Fibroblast of pulmonary artery (primary cell): ENCODE measurements around the gene SLC44A5.

Experiments
- DNase-seq: peaks from one replicate; pipeline ENCODE4 v3.0.0-alpha.2; 2010; ENCODE audit warnings: low read depth
- H3K4me3 ChIP-seq: replicated peaks from 2 replicates; pipeline ENCODE4 v1.5.1; 2011; ENCODE audit warnings: low read depth, mild to moderate bottlenecking, control low read depth, low read length, moderate library complexity
- TF ChIP-seq, protein P1 (sequence below): IDR thresholded peaks from 2 replicates; pipeline ENCODE4 v1.5.1; 2011; ENCODE audit warnings: mild to moderate bottlenecking, control low read depth, low read length, inconsistent platforms; ENCODE audit errors: missing control alignments

Gene SLC44A5

DNA sequence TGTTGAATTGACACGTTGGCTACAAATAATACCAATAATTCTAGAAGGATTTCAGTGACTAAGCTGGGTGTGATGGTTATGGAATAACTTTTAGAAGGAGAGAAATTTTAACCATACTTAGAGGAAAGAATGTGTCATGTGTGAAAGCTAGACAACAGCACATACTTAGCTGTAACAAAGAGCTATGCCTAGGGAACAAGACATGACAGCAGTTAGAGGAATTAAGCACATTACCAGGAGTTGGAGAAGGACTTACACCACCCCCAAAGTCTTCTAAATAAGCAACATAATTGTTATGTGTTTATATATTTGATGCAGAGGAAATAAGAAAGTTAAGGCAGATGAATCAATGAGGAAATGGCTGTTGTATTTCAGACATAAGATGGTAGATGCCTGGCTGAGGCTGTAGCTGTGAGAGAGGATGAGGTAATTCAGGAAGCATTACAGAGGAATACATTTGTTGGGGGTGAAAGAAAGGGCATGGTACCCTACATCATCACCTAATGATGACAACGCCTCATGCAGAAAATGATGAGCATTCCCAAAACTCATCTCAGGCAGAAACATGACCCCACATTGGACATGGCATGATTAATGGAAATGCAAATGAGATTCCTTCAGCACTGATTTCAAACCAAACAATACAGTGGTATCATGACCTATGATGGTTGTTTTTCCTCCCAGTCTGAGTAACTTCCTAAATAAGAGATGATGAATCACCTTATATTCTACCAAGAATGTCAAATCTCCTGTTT lies 265.2 kb downstream of the SLC44A5 start:
- peak; percentile 85 for DNase-seq
- TF ChIP-seq, protein P1, sequence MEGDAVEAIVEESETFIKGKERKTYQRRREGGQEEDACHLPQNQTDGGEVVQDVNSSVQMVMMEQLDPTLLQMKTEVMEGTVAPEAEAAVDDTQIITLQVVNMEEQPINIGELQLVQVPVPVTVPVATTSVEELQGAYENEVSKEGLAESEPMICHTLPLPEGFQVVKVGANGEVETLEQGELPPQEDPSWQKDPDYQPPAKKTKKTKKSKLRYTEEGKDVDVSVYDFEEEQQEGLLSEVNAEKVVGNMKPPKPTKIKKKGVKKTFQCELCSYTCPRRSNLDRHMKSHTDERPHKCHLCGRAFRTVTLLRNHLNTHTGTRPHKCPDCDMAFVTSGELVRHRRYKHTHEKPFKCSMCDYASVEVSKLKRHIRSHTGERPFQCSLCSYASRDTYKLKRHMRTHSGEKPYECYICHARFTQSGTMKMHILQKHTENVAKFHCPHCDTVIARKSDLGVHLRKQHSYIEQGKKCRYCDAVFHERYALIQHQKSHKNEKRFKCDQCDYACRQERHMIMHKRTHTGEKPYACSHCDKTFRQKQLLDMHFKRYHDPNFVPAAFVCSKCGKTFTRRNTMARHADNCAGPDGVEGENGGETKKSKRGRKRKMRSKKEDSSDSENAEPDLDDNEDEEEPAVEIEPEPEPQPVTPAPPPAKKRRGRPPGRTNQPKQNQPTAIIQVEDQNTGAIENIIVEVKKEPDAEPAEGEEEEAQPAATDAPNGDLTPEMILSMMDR, result no peak
- no peak overlapping the region for H3K4me3 ChIP-seq

DNA sequence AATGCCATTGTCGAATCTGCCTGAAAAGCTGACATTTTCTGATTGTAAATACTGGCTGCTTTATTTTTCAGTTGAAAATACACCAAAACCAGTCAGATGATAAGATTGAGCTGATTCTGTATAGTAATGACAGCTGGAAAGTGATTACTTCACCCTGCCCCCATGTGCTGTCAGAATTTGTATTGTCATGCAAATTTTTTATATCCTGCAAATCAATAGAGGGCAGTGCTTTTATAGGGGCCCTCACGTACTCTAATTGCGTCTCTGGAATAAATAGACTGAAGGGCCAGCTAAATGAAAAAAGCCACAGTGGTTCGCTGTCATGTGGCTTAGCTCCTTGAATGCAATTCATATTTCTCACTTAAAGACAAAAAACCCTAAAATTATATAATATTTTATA lies 268.1 kb downstream of the SLC44A5 start:
- TF ChIP-seq, protein P1, result no peak
- H3K4me3 ChIP-seq, result no peak overlapping the region
- DNase-seq, result no peak

- TF ChIP-seq, protein P1, result no peak
- H3K4me3 ChIP-seq, result no peak overlapping the region
- DNase-seq, result no peak
Measured at GRCh38 chr1:75341537-75341936, 269.4 kb downstream of the SLC44A5 start.

GRCh38 chr1:75338616-75339483 lies 272.1 kb downstream of the SLC44A5 start:
- TF ChIP-seq, protein P1, result no peak
- H3K4me3 ChIP-seq, result no peak overlapping the region
- DNase-seq, result no peak

- DNase-seq, result no peak
- H3K4me3 ChIP-seq, result no peak overlapping the region
- TF ChIP-seq, protein P1, result no peak
Measured at GRCh38 chr1:75334876-75335389, 276.0 kb downstream of the SLC44A5 start.

DNA sequence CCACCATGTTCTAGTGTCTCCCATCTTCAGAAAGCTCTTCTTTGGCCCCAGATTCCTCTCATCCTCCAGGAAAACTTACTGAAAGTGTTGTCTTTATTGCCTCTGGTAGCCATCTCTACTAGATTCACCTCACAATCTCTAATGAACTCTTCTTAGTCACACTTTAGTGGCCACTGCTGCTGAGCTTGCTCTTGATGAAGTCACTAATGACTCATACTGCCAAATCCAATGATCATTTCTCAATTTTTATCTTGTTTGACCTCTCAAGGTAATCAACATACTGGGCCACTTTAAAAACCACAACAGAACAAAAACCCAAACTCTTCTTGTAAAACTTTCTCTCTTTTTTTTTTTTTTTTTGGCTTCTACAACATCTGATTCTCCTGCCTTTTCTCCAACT lies 280.3 kb downstream of the SLC44A5 start:
- DNase-seq, result no peak
- TF ChIP-seq, protein P1, result no peak
- H3K4me3 ChIP-seq, result no peak overlapping the region
